Right atrium auricular region (tissue), 2 donors: ENCODE measurements around the gene PRR22. TPM values are rescaled to one million over a fixed set of nuclear protein-coding genes. Genes with fewer than 3 reads are reported as not detected.

Experiments used
- DNase-seq: peaks from one replicate; pipeline ENCODE4 v3.0.0-alpha.2; 2019; ENCODE audit warnings: low spot score
- H3K27ac ChIP-seq, 2 donors: fragments of 200-600 bp; sonication (generic); 1 replicate in 1 of 2; 2 replicates in 1 of 2; pipeline ENCODE4 v1.5.1; 2016 to 2019
- H3K27me3 ChIP-seq, 2 donors: fragments of 200-600 bp; sonication (generic); one replicate each; pipeline versions ENCODE4 v1.5.1 to v1.6.0; 2017 to 2019
- H3K36me3 ChIP-seq: fragments of 200-600 bp; sonication (generic); one replicate; pipeline ENCODE4 v1.5.1; 2016
- H3K4me1 ChIP-seq, 2 donors: fragments of 200-600 bp; sonication (generic); one replicate each; pipeline versions ENCODE4 v1.5.1 to v1.6.0; 2017 to 2019
- H3K4me3 ChIP-seq, 2 donors: fragments of 200-600 bp; sonication (generic); 1 replicate in 1 of 2; 2 replicates in 1 of 2; pipeline ENCODE4 v1.5.1; 2017 to 2019; ENCODE audit warnings: mild to moderate bottlenecking in 1 of 2, moderate library complexity in 1 of 2
- H3K9me3 ChIP-seq, 2 donors: fragments of 200-600 bp; sonication (generic); one replicate each; pipeline ENCODE4 v1.5.1; 2019
- CTCF ChIP-seq, 2 donors: fragments of 200-600 bp; sonication (generic); IDR thresholded peaks; one replicate each; pipeline ENCODE4 v1.5.1; 2019; ENCODE audit warnings: antibody characterized with exemption in 2 of 2
- total RNA-seq, 2 donors: library from RNA; depleted of rRNA; stranded (reverse); fragments of >200 nt; gene quantifications; one replicate each; pipeline ENCODE4 v1.1.0, GENCODE V29; 2016

The PRR22 gene
- total RNA-seq, 2 donors from 2014 or later = 0.67 to 0.83 TPM

GRCh38 chr19:5778402-5778801 lies 6.1 kb downstream of the PRR22 start:
- H3K9me3 ChIP-seq = no peaks in the 10 kb centered on the region
- no peaks in the 10 kb centered on the region for H3K36me3 ChIP-seq
- TF ChIP-seq CTCF (IDR thresholded peaks at IDR 0.05) = no peak
- H3K4me1 ChIP-seq = no peaks in the 10 kb centered on the region
- no peak for DNase-seq
- H3K4me3 ChIP-seq = no peak overlapping the region
- no peak overlapping the region for H3K27ac ChIP-seq
- no peaks in the 10 kb centered on the region for H3K27me3 ChIP-seq

GRCh38 chr19:5775668-5776309 lies 8.8 kb downstream of the PRR22 start:
- H3K9me3 ChIP-seq = no peaks in the 10 kb centered on the region

GRCh38 chr19:5774921-5775320 lies 9.6 kb downstream of the PRR22 start:
- H3K4me3 ChIP-seq = no peak overlapping the region
- H3K9me3 ChIP-seq = no peaks in the 10 kb centered on the region
- H3K36me3 ChIP-seq = no peaks in the 10 kb centered on the region
- no peak for TF ChIP-seq CTCF (IDR thresholded peaks at IDR 0.05)
- no peak for DNase-seq
- H3K27me3 ChIP-seq = no peaks in the 10 kb centered on the region
- no peaks in the 10 kb centered on the region for H3K4me1 ChIP-seq
- no peak overlapping the region for H3K27ac ChIP-seq

More at GRCh38 chr19:5775668-5776309, 8.8 kb downstream of the PRR22 start:
- TF ChIP-seq CTCF (IDR thresholded peaks at IDR 0.05) = no peak
- H3K4me1 ChIP-seq = no peaks in the 10 kb centered on the region
- no peak overlapping the region for H3K27ac ChIP-seq
- no peak overlapping the region for H3K4me3 ChIP-seq
- no peaks in the 10 kb centered on the region for H3K27me3 ChIP-seq
- H3K36me3 ChIP-seq = no peaks in the 10 kb centered on the region
- no peak for DNase-seq

GRCh38 chr19:5773276-5773675 lies 11.3 kb downstream of the PRR22 start:
- TF ChIP-seq CTCF (IDR thresholded peaks at IDR 0.05) = no peak
- no peak overlapping the region for H3K4me3 ChIP-seq
- H3K27ac ChIP-seq = no peak overlapping the region

GRCh38 chr19:5772416-5772815 lies 12.1 kb downstream of the PRR22 start:
- no peak overlapping the region for H3K4me3 ChIP-seq
- no peaks in the 10 kb centered on the region for H3K36me3 ChIP-seq
- H3K27ac ChIP-seq = no peak overlapping the region
- H3K4me1 ChIP-seq = no peaks in the 10 kb centered on the region
- no peak for TF ChIP-seq CTCF (IDR thresholded peaks at IDR 0.05)
- H3K9me3 ChIP-seq = no peaks in the 10 kb centered on the region
- DNase-seq = no peak
- H3K27me3 ChIP-seq = no peaks in the 10 kb centered on the region

More at GRCh38 chr19:5773276-5773675, 11.3 kb downstream of the PRR22 start:
- H3K9me3 ChIP-seq = no peaks in the 10 kb centered on the region
- H3K36me3 ChIP-seq = no peaks in the 10 kb centered on the region
- H3K27me3 ChIP-seq = no peaks in the 10 kb centered on the region
- DNase-seq = no peak
- H3K4me1 ChIP-seq = no peaks in the 10 kb centered on the region

GRCh38 chr19:5767949-5768348 lies 16.6 kb downstream of the PRR22 start:
- Histone ChIP-seq H3K36me3 (no peaks in the 10 kb centered on the region), H3K4me3 (no peak overlapping the region), H3K27ac (no peak overlapping the region), H3K9me3 (no peaks in the 10 kb centered on the region), H3K4me1 (no peaks in the 10 kb centered on the region), H3K27me3 (no peaks in the 10 kb centered on the region)
- DNase-seq = no peak
- TF ChIP-seq CTCF (IDR thresholded peaks at IDR 0.05) = no peak
